HG03108 (cell line): Measurements from ENCODE around the gene UBE2I.

Source experiments
- ATAC-seq: cut with Tn5 transposase; IDR thresholded peaks from one replicate; pipeline ENCODE4 v1.9.1; 2021; ENCODE audit warnings: moderate library complexity; ENCODE audit not compliant: unreplicated experiment

UBE2I gene

GRCh38 chr16:1341495-1342420 is 32.3 kb downstream of the UBE2I start:
- no peak for ATAC-seq

DNA sequence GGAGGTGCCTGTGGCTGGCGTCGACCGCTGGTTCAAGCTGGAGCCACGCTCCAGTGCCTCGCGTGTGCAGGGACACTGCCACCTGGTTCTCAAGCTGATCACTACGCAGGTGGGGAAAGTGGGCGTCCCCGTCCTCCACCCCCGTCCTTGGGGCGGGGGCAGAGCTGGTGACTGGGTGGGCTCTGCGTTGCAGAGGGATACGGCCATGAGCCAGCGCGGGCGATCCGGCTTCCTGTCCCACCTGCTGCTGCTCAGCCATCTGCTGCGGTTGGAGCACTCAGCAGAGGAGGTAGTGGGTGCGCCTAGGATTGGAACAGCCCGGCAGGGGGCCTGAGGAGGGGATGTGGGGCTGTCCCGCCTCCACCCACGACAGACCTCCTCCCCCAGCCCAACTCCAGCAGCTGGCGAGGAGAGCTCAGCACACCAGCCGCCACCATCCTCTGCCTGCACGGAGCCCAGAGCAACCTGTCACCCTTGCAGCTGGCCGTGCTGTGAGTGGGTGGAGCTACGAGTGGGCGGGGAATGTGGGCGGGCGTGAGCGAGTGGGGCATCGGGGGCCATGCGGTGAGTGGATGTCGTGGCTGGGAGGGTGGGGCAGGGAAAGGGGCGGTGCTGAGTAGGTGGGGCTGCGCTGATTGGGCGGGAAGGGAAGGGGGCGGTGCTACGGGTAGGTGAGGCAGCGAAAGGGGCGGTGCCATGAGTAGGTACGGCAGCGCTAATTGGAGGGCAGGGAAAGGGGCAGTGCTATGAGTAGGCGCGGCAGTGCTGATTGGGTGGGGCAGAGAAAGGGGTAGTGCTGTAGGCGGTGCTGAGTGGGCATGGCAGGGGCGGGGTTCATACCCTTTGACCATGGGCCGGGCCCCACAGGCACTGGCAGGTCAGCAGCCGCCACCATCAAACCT is 33.3 kb downstream of the UBE2I start:
- ATAC-seq = peak; percentile 91

DNA sequence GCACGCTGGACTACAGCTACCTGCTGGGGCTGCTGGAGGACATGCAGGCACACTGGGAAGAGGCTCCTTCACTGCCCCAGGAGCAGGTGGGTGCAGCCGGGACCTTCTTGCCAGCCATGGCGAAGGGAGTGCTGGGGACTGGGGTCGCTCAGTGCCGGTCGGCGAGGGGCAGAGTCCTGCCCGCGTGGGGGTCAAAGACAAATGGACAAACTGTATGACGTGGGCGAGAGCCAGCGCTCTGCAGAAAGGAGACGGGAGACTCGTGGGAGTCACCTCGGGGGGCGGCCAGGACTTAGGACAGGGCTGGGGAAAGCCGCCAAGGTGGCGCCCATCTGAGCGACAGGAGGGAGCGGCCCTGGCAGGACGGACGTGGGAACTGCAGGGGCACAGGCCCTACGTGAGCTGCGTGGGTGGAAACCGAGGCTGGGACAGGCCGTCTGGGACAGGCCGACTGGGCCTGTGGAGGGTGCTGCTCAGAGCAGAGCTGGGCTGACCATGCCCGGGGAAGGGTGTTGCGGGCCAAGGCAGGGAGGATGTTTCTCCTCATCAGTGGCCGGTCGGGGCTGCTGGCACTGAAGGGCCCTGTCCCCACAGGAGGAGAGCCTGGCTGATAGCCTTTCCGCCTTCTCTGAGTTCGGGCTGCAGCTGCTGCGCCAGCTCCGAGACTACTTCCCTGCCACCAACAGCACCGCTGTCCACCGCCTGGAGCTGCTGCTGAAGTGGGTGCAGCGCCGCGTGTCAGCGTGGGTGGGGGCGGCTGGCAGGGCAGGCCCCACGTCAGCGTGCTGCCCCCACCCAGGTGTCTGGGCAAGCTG is 34.2 kb downstream of the UBE2I start:
- ATAC-seq = no peak

DNA sequence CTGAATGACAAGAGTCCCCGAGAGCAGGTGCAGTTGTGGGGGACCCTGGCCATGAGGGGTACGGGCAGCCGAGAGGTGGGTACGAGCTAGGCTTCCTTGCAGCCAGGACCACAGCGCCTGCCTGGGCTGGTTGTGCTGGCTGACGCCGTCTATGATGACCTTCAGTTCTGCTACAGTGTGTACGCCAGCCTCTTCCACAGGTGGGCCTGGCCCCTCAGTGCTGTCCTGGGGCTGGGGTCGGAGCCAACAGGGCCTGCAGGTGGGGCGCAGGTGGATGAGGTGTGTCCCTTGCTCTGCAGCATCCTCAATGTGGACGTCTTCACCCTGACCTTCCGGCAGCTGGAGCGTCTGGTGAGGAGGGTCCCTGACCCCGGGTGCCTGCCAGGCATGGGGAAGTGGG is 35.1 kb downstream of the UBE2I start:
- no peak for ATAC-seq

DNA sequence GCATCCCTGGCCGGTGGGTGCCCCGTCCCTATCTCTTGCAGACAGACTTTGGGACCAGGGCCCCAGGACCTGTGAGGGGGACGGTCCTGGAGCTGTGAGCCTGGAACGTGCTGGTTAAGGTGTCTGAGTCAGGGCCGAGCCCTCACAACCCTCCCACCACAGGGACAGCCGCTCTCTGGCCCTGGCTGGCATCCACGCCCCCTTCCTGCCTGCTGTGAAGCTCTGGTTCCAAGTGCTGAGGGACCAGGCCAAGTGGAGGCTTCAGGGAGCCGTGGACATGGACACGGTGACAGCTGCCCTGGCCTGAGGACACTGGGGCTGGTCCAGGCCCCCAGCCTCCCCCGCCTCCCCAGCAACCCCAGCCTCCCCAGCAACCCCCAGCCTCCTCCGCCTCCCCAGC is 35.7 kb downstream of the UBE2I start:
- no peak for ATAC-seq

DNA sequence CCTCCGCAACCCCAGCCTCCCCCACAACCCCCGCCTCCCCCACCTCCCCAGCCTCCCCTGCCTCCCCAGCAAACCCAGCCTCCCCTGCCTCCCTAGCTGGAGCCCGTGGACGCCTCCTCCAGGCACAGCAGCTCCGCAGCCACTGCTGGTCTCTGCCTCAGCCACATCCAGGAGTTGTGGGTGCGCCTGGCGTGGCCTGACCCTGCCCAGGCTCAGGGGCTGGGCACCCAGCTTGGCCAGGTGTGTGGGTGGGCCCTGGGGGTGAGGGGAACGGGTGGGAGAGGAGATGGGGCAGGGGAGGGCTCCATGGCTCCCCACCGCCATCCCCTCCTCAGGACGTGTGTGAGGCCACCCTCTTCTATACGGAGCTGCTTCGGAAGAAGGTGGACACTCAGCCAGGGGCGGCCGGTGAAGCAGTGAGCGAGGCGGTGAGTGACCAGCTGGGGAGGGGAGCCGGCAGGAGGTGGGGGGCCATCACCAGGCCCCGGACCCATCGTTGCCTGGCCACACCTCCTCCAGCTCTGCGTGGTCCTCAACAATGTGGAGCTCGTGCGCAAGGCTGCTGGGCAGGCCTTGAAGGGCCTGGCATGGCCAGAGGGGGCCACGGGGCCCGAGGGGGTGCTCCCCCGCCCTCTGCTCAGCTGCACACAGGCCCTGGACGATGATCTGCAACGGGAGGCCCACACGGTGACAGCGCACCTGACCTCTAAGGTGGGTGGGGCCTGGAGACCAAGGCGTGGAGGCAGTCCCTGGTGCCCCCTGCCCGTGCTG is 36.4 kb downstream of the UBE2I start:
- no peak for ATAC-seq

GRCh38 chr16:1346422-1347285 is 37.2 kb downstream of the UBE2I start:
- no peak for ATAC-seq

DNA sequence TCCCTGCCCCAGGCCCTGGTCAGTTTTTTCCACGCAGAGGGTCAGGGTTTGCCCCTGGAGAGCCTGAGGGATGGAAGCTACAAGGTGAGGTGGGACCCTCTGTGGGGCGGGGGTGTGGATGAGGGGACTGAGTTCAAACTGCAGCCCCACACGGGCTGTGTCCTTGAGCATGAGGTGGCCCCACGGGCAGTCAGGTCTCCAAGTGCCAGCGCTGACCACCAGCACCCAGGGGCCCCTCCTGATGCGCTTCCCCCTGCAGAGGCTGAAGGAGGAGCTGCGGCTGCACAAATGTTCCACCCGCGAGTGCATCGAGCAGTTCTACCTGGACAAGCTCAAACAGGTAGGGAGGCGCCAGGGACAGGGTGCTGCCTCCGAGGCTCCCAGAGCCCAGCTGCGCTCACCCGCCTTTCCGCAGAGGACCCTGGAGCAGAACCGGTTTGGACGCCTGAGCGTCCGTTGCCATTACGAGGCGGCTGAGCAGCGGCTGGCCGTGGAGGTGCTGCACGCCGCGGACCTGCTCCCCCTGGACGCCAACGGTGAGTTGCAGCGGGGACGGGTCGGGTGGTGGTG is 37.9 kb downstream of the UBE2I start:
- ATAC-seq = no peak

- no peak for ATAC-seq
These were observed 38.5 kb downstream of the UBE2I start for GRCh38 chr16:1347962-1348361.

GRCh38 chr16:1348441-1348840 is 39.0 kb downstream of the UBE2I start:
- ATAC-seq = no peak

- ATAC-seq = no peak
These were observed 39.5 kb downstream of the UBE2I start for GRCh38 chr16:1348926-1349325.

GRCh38 chr16:1349351-1349750 is 39.9 kb downstream of the UBE2I start:
- no peak for ATAC-seq

DNA sequence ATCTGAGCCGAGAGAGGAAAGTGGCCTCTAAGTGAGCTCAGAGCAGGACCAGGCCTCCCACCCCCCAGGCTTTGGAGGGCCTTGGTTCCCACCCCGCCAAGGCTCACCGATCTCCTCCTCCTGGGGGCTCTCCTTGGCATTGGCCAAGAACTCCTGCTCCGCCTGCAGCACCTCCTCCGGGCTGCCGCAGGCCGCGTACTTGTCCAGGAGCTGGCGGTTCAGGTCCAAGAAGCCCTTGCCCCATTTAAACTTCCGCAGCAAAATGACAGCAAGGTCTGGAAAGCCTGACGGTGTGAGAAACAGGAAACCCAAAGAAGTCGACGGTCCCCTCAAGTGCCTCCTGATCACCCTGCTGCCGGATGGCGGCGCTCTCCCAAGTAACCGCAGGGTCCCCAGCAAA is 40.5 kb downstream of the UBE2I start:
- ATAC-seq = no peak

GRCh38 chr16:1350691-1351090 is 41.3 kb downstream of the UBE2I start:
- ATAC-seq = no peak

DNA sequence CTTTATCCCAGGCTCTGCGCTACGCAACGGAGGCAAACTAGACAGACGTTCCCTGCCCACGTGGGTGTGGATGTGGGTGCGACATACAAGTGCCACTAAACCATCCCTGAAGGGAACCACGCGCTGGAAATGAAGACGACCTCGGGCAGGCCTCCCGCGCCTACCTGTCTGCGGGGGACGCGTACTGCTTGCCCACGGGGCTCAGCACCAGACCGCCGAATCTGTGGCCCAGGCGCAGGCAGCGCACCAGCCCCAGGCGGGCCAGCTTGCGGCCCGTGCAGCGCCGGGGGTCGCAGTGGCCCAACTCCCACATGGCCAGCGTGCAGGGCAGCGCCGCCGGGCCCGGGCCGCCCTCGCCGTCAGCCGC is 41.8 kb downstream of the UBE2I start:
- ATAC-seq = peak; percentile 11

- ATAC-seq = peak; percentile 69
These were observed 42.3 kb downstream of the UBE2I start, which contains the start of the genes GNPTG and TSR3 for GRCh38 chr16:1351582-1352362. TSS of gene GNPTG (plus strand) at chr16:1351931. CDS start at chr16:1351966, 35 bp downstream. TSS of gene TSR3 (minus strand) at chr16:1351878. CDS start at chr16:1351804, 74 bp downstream.

DNA sequence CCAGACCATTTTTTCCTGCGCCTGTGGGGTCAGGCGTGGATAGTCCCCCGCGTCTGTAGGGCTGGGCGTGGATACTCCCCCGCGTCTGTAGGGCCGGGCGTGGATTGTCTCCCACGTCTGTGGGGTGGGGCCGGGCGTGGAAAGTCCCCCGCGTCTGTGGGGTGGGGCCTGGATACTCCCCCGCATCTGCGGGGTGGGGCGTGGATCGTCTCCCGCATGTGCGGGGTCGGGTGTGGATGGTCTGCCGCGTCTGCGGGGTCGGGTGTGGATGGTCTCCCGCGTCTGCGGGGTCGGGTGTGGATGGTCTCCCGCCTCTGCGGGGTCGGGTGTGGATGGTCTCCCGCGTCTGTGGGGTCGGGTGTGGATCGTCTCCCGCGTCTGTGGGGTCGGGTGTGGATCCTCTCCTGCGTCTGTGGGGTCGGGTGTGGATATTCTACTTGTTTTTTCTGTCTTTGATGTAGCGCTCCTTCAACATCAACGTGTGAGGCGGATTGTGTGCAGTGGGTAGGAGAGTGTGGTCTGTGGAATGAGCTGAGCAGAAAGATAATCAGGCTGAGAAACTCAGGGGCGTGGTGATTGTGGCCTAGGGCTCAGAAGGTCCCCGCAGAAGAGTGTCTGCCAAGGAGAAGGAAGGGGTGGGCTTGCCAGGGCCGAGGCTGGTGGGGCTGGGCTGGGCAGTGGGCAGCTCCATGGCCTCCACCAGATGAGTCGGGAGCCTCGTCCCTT is 45.5 kb downstream of the UBE2I start:
- no peak for ATAC-seq
